Measurements from ENCODE around the gene WDR54. TPM values are rescaled to one million over a fixed set of nuclear protein-coding genes. Genes with fewer than 3 reads are reported as not detected.
"Not testable (repeated sequence)": the region's sequence is repeated elsewhere in the genome, so short reads cannot be mapped to it uniquely, and the experiment has no call there.

The WDR54 gene
- total RNA-seq, 4 donors from 2014 or later: 12.3 to 19.7 (median 16.3) TPM; not detected in 1

DNA sequence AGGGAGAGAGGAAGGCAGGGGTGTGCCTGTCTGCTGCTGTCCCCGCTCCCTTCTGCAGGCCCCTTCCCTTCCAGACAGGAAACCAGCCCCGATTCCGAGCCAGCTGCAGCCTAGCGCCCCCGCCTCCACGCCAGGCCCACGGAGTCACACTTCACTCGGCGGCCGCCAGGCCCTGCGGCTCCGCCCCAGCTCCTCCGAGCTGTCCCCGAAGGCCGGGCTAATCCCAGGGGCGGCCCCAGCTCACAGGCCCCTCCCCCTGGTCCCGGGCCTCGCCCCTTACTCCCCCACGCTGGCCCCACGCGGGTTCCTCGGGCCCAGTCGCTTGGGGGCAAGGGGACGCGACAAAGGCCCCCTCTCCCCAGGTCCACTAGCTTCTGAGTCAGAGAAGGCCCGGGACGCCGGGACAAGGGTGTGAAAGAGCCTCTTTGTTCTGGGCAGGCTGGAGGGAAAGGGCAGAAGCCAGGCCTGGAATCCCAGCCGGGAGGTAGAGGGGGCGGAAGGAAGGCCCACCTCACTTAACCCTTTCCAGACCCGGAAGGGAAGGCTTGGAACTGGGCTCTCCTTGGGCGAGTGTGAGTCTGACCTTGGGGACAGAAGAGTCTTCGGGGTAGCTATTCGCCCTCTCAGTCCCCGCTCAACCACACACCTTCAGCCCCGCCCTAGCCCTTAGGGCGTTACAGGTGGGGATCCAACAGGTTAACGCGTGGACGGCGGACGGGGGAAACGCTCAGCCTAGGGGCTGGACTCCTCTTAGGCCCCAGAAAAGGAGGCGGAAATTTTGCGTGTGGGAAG is 19.0 kb downstream of the WDR54 start:
- Histone ChIP-seq H3K27me3 (peaks cover 0 to 5% of the 10 kb centered on the region in 2 donors), H3K27ac (peak overlapping the region; percentile 73 to 82), H3K9me3 (no peaks in the 10 kb centered on the region), H3K4me3 (peak overlapping the region; percentile 39 to 45), H3K36me3 (no peaks in the 10 kb centered on the region), H3K4me1 (peaks cover 0 to 9% of the 10 kb centered on the region in 2 donors)
- intact Hi-C loops (cut with DNase I; ENCODE audit: low total_unique reads): no loop called here
- peak in 3 of 4 experiments; percentile 16 to 58 (median 43) for TF ChIP-seq CTCF (IDR thresholded peaks at IDR 0.05)
- peak; percentile 46 to 50 for TF ChIP-seq POLR2A (IDR thresholded peaks at IDR 0.05)
- DNase-seq: peak; percentile 58 to 82

GRCh38 chr2:74441170-74441689 is 19.7 kb downstream of the WDR54 start:
- no peak for DNase-seq
- H3K27ac ChIP-seq: peak overlapping the region; percentile 73 to 82
- no peaks in the 10 kb centered on the region for H3K36me3 ChIP-seq
- TF ChIP-seq CTCF (IDR thresholded peaks at IDR 0.05) (no peak), POLR2A (IDR thresholded peaks at IDR 0.05) (no peak)
- peaks cover 0 to 9% of the 10 kb centered on the region in 2 donors for H3K4me1 ChIP-seq
- H3K27me3 ChIP-seq: peaks cover 0 to 5% of the 10 kb centered on the region in 2 donors
- peak overlapping the region; percentile 39 to 45 for H3K4me3 ChIP-seq
- intact Hi-C loops (cut with DNase I; ENCODE audit: low total_unique reads): no loop called here
- no peaks in the 10 kb centered on the region for H3K9me3 ChIP-seq

- peaks cover 0 to 9% of the 10 kb centered on the region in 2 donors for H3K4me1 ChIP-seq
Measured at GRCh38 chr2:74441690-74442482, 20.4 kb downstream of the WDR54 start, which contains the start of gene RTKN. Gene RTKN, minus strand, starts transcription at chr2:74441937. Its CDS starts 121 bp downstream, at chr2:74441816.

GRCh38 chr2:74442483-74443297 is 21.2 kb downstream of the WDR54 start:
- H3K4me1 ChIP-seq; intact Hi-C loops (cut with DNase I; ENCODE audit: low total_unique reads); H3K36me3 ChIP-seq; H3K27ac ChIP-seq; DNase-seq; H3K27me3 ChIP-seq; H3K4me3 ChIP-seq; H3K9me3 ChIP-seq: not testable (repeated sequence)

More at GRCh38 chr2:74441690-74442482, 20.4 kb downstream of the WDR54 start, which contains the start of gene RTKN:
- Histone ChIP-seq H3K27ac (peak within 1 kb of the TSS; percentile 73 to 82), H3K9me3 (no peaks in the 10 kb centered on the region), H3K27me3 (peaks cover 0 to 5% of the 10 kb centered on the region in 2 donors), H3K36me3 (no peaks in the 10 kb centered on the region), H3K4me3 (peak within 1 kb of the TSS; percentile 39 to 45)
- no peak for DNase-seq
- TF ChIP-seq POLR2A (IDR thresholded peaks at IDR 0.05) (peak in 1 of 2 donors; percentile 36), CTCF (IDR thresholded peaks at IDR 0.05) (no peak)
- intact Hi-C loops (cut with DNase I; ENCODE audit: low total_unique reads): no loop called here

Data from uterus (tissue), 4 donors.